NCI-H2107 treated with DMSO at 0.1 percent for 48 hours (cell line): ENCODE results near the gene ARHGEF11.

Experiments used
- DNase-seq: peaks from one replicate; lab custom pipeline; 2025; ENCODE audit not compliant: unreplicated experiment; lab: John Stamatoyannopoulos, UW

The ARHGEF11 gene

DNA sequence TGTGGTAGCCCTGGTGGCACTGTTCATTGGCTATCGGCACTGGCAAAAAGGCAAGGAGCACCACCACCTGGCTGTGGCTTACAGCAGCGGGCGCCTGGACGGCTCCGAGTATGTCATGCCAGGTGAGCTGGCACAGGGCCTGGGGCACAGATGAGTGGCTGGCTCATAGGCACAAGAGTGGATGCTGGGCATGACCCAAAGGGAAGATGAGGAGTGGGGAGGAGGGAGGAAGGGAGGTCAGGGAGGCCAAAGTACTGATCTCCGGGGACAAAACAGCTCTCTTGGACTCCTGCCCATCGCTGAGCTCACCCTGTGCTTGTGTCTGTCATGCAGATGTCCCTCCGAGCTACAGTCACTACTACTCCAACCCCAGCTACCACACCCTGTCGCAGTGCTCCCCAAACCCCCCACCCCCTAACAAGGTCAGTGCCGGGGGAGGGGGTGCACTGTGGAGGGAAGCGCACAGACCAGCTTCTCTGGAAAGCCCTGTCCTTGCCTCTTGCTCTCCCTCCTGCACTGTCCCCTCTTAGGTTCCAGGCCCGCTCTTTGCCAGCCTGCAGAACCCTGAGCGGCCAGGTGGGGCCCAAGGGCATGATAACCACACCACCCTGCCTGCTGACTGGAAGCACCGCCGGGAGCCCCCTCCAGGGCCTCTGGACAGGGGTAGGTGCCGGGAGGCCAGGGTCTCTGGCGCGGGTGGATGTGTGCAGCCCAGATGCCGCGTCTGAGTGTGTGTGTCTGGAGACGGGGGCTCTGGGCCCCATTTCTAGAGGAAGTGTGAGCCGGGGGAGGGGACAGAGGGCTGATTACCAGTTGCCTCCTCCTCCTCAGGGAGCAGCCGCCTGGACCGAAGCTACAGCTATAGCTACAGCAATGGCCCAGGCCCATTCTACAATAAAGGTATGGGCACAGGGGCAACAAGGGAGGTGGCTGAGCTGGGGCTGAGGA lies 132.4 kb downstream of the ARHGEF11 start:
- no peak for DNase-seq

- DNase-seq, result no peak
These were observed 133.2 kb downstream of the ARHGEF11 start for GRCh38 chr1:156912310-156912709.

- no peak for DNase-seq
These were observed 133.8 kb downstream of the ARHGEF11 start for GRCh38 chr1:156911577-156912298.

- no peak for DNase-seq
These were observed 135.2 kb downstream of the ARHGEF11 start for GRCh38 chr1:156910309-156910782.

DNA sequence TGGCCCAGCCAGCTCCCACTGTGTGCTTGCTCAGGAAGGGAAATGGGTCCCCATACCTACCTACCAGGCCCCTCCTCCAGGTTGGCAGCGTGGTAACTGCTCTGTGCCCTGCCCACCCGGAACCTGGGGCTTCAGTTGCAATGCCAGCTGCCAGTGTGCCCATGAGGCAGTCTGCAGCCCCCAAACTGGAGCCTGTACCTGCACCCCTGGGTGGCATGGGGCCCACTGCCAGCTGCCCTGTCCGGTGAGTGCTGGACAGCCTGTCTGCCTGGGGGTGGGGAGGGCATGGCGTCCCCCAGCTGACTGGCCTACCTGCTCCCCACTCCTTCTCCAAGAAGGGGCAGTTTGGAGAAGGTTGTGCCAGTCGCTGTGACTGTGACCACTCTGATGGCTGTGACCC lies 135.9 kb downstream of the ARHGEF11 start:
- no peak for DNase-seq

- no peak for DNase-seq
These were observed 136.6 kb downstream of the ARHGEF11 start for GRCh38 chr1:156908955-156909354.

- no peak for DNase-seq
These were observed 137.0 kb downstream of the ARHGEF11 start for GRCh38 chr1:156908541-156908940.

GRCh38 chr1:156906206-156906906 lies 139.2 kb downstream of the ARHGEF11 start:
- DNase-seq, result no peak

DNA sequence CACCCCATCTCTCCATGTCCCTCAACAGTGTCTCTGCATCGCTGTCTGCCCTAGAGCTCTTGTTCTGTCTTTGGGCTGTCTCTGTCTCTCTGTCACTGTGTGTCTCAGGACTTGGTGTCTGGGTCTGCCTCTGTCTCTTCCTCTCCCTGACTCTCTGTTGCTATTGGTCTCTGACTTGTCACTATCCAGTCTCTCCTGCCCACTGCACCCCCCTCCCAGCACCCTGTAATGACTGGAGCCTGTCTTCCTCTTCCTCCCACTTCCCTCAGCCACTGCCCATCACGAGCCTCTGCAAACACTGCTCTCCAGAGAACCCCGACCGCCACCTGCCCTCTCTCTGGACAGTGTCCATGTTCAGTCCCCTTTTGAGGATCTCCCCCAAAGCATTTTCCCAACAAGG lies 139.9 kb downstream of the ARHGEF11 start:
- no peak for DNase-seq

GRCh38 chr1:156905176-156905575 lies 140.4 kb downstream of the ARHGEF11 start:
- DNase-seq, result no peak

DNA sequence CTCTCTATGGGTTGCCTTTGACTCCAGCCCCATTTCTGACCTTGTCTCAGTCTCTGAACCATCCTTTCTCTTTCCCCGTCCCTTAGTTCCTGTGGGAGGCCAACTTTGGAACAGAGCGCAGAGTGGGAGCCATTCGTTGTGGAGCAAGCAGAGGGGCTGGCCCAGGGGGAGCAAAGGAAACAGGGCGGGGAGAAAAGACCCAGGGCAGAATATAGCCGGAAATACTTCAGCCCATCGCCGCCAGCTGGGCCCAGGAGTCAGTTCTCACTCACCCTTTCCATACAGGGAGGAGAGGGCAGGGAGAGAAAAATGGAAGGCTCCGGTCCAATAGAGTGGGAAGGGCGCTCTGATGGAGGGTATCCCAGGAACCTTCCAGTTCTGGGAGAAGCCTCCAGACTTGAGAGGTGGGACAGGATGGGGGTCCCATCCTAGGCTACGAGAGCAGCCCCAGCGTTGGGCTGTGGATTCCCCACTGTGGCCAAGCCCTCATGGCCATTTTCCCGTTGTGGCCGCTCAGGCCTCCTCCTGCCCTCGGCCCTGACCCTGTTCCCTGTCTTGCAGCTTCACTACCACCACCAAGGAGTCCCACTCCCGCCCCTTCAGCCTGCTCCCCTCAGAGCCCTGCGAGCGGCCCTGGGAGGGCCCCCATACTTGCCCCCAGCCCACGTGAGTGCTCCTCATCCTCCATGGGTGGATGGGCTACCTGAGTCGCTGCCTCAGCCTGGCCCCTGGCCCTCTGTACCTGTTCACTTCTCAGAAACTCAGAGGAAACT lies 141.2 kb downstream of the ARHGEF11 start:
- no peak for DNase-seq

GRCh38 chr1:156903328-156904091 lies 142.0 kb downstream of the ARHGEF11 start:
- DNase-seq, result no peak

DNA sequence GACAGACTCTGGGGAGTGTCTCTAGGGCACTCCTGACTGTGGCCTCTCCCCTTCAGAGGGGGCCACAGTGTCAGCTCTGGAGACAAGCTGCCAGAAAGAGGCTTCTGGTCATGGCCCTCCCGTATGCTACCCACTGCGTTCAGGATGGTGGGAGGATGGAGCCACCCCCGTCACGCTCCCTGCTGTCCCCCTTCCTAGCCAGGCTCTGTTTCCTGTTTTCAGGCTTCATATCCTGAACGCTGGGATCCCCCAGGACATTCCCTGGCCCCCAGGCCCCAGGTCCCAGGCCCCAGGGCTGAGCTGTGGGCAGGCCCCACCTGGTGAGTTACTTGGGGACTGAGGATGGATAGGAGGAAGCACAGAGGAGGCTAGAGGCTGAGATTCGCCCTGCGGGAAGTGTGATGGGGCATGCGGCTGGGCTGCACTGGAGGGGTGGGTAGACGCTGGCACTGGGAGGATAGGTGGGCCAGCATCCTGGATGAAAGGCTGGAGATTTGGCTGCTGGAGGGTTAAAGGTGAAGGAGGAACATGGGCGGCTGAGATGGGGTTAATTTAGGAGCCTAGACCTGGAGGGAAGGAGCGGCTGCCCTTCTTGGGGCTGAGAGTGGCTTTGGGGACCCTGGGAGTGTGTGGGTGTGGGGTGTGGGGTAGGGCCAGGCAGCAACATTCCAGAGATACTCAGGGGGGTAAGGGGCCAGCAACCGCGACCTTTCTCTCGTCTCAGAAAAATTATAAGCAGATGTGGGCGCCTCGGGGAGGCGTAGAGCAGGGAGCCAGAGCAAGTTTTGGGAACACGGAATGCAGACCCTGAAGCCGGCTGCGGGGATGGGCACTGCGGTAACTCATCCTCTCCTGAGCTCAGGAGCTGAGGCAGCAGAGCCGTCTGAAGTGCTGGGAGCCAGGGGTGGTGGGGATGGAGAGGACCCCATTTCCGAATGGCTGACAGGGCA lies 143.3 kb downstream of the ARHGEF11 start:
- DNase-seq, result no peak

DNA sequence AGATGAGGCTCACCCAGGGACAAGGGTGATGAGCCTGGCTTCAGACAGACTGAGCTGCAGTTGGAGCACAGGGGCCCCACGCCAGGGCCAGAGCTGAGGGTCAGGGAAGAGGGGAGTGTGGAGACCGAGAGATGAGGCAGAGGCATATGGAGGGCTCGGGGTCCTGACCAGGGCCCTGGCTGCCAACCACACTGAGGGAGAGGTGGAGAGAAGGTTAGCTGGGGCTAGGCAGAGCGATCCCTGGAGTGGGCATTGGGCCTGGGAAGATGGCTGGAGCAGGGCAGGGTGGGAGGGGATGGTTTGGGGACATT lies 144.0 kb downstream of the ARHGEF11 start:
- DNase-seq, result no peak

GRCh38 chr1:156900896-156901589 lies 144.5 kb downstream of the ARHGEF11 start:
- DNase-seq, result no peak

DNA sequence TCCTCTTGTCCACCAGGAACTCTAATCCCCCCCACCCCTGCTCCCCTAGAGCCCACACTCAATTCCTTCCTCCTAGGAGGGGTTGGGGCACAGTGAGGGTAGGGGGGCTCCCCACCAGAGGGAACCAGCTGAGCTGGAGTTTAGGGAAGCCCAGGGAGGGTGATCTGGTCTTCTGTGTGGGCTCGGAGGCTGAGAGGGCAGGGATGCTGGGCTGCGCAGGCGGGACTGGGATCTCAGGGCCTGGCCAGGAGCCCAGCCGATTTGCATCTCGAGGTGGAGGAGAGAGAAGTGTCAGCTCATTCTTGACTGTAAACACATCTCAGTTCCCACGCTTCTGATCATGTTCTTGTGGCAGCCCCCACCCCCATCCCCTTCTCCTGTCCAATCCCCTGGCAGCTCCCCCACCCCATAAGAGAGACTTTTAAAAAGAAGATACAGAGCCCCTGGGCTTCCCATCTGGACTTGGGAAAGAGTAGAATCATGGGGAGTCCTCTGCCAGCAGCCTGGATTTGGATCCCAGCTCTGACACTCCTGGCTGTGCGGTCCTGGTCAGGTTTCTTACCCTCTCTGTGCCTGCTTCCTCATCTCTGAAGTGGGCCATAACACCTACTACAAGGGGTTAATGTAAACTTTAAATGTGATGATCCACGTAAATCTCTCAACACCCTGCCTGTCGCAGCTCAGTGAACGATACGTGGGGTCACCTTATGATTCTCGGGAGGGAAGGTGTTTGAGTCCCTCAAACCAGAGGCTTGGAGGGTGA lies 145.4 kb downstream of the ARHGEF11 start:
- DNase-seq, result no peak

DNA sequence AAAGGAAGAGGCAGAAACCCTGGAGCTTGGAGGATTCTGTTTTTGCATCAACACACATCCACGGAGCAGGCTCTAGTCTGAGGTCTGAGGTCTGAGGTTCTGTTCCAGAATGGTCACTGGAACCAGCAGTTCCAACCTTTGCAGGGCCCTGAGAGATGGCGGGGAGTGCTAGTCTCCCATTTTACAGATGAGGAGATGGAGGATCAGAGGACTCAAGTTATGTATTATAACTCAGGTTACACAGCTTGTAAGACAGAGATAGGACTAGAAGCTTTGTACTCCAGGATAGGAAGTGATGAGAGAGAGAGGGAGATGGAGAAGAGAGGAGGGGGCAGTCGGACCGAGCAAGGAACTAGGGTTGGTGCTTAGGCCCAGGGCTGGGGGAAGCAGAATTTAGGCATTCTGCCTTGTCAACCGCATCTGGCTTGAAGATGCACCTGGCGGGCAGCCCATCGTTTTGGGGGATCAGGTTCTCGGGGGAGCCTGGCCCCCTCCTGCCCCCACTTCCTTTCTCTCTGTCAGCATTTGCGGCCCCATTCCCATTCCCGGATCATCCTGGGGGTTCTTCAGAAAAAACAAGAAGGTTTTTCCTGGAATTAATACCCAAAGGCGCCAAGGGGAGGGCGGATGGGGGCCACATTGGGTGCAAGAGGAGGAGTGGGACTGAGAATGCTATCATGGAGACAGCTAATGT lies 146.4 kb downstream of the ARHGEF11 start:
- DNase-seq, result no peak
